ENCODE results near the gene CDC14B.

DNA sequence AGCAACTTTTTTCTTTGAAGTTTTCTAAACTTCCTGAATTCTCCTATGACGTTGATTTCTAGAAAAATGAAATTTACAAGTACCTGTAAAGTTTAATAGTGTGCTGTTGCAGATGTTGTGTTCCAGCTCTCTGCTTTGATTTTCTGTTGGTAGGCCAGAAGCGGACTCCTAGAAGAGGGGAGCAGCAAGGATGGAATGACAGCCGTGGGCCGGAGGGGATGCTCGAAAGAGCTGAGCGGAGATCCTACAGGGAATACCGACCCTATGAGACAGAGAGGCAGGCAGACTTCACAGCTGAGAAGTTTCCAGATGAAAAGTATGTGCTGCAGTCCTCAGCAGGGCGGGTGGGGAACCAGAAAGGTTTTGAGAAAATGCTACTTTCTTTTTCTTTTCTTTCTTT lies 161.4 kb downstream of the CDC14B start:
- TF ChIP-seq CTCF (IDR thresholded peaks at IDR 0.05) (no peak), POLR2A (IDR thresholded peaks at IDR 0.05) (no peak)
